Right lobe of liver (tissue), 6 donors: ENCODE results near the gene GRIA3. TPM values are rescaled to one million over a fixed set of nuclear protein-coding genes. Genes with fewer than 3 reads are reported as not detected.
A peak's percentile ranks its signal among the peaks of the same experiment; 100 is the strongest.

Experiments
- ATAC-seq, 4 donors: fragments of 200-7000 bp; cut with Tn5 transposase; one replicate each; pipeline ENCODE4 v1.9.1; 2020; ENCODE audit warnings: mild to moderate bottlenecking in 4 of 4, moderate library complexity in 4 of 4
- DNase-seq, 3 donors: peaks; one replicate each; pipeline ENCODE4 v3.0.0-alpha.2; 2020
- H3K27ac ChIP-seq, 3 donors: fragments of 200-600 bp; one replicate each; pipeline ENCODE4 v1.8.0; 2022
- H3K27me3 ChIP-seq, 2 donors: fragments of 200-600 bp; one replicate each; pipeline ENCODE4 v1.8.0; 2022
- H3K36me3 ChIP-seq, 4 donors: fragments of 200-600 bp; sonication (generic) in 1 of 4; one replicate each; pipeline versions ENCODE4 v1.5.1 to v1.8.0; 2017 to 2022; ENCODE audit warnings: control low read depth in 1 of 4
- H3K4me1 ChIP-seq, 4 donors: fragments of 200-600 bp; sonication (generic) in 1 of 4; one replicate each; pipeline versions ENCODE4 v1.5.1 to v1.8.0; 2017 to 2022; ENCODE audit warnings: control low read depth in 1 of 4
- H3K4me3 ChIP-seq, 3 donors: fragments of 200-600 bp; one replicate each; pipeline ENCODE4 v1.8.0; 2022
- H3K9me3 ChIP-seq, 4 donors: fragments of 200-600 bp; sonication (generic) in 1 of 4; one replicate each; pipeline versions ENCODE4 v1.5.1 to v1.8.0; 2017 to 2022; ENCODE audit warnings: control low read depth in 1 of 4
- POLR2A ChIP-seq: fragments of 450-650 bp; IDR thresholded peaks from one replicate; pipeline ENCODE4 v1.6.1; 2017; ENCODE audit warnings: antibody characterized with exemption, mild to moderate bottlenecking
- WGBS: methylation state at CpG from one replicate; pipeline ENCODE4 v1.1.6; 2018; ENCODE audit warnings: low coverage, low lambda C conversion rate; ENCODE audit not compliant: insufficient coverage; ENCODE audit errors: missing lambda C conversion rate; 5-methylcytosine and 5-hydroxymethylcytosine counted together
- intact Hi-C, 2 donors: fragments of 100-400 bp; cut with DNase I; formaldehyde crosslinking; loops; one replicate each; pipeline versions ENCODE4 v1.11.2 to v1.14.1; 2022
- total RNA-seq, 6 experiments: library from RNA; depleted of rRNA in 2 of 6; stranded (reverse); fragments of >200 nt in 2 of 6; fragmentation: NEBNext Ultra II Directional in 3 of 6; extraction: Animal tissue kit (Norgen Biotek cat#: 25700) in 3 of 6; gene quantifications; one replicate each; pipeline versions ENCODE4 v1.1.0 to v1.2.4, GENCODE V29; 2016 to 2023
- TF ChIP-seq, protein P1 (sequence below), 4 donors: fragments of 200-600 bp in 3 of 4; fragments of 450-650 bp in 1 of 4; IDR thresholded peaks; one replicate each; pipeline versions ENCODE4 v1.5.1 to v1.8.0; 2016 to 2022; ENCODE audit warnings: antibody characterized with exemption in 4 of 4, mild to moderate bottlenecking in 2 of 4
- donor health status: DM: no; HTN: yes; CAD: no.
- donor health status: DM: no; HTN: no; CAD: no.
- donor health status: DM: no; HTN: no; CAD: no.
- donor health status: DM: no; HTN: yes; CAD: no.
- donor health status: DM: no; HTN: yes; CAD: no.

GRIA3 gene
- total RNA-seq, 6 experiments from 2014 or later = 0.93 to 6.4 (median 4.1) TPM

DNA sequence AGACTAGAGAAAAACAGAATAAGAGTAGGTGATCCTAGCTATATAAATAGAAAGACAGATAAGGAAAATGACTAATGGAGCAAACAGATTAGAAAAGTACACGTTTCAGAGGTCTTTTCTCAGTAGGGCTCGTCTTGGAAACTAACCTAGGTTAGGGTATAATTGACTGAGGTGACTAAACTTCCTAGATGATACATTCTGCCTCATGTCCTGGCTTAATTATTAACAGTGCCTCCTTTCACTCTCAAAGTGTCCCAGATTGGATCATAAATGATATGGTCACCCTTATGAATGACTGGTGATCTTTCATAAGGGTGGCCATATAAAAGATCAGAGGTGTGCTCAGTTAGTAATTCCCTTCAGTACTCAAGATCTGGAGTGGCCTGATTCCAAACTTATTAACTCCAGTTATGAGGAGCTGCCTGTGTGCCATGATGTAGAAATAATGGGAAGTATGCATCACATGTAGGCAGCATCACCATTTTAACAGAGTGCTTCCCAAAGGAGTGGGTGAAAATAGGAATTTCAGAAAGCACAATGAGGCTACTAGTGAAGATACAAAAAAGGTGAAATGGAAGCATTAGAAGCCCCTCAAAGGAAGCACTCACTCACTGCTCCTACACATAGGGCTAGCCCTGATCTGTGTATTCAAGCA lies 14.7 kb upstream of the GRIA3 start:
- Histone ChIP-seq H3K27me3 (no peaks in the 10 kb centered on the region), H3K27ac (peak overlapping the region in 1 of 3 donors; percentile 29), H3K4me3 (no peak overlapping the region), H3K36me3 (no peaks in the 10 kb centered on the region), H3K9me3 (no peaks in the 10 kb centered on the region), H3K4me1 (no peaks in the 10 kb centered on the region)
- intact Hi-C loops = no loop called here
- DNase-seq (no peak), ATAC-seq (peak in 3 of 4 donors; percentile 28 to 93 (median 71))
- 29% methylated on average over 2 of the region's 2 CpGs for WGBS
- TF ChIP-seq POLR2A = no peak
- TF ChIP-seq, protein P1, sequence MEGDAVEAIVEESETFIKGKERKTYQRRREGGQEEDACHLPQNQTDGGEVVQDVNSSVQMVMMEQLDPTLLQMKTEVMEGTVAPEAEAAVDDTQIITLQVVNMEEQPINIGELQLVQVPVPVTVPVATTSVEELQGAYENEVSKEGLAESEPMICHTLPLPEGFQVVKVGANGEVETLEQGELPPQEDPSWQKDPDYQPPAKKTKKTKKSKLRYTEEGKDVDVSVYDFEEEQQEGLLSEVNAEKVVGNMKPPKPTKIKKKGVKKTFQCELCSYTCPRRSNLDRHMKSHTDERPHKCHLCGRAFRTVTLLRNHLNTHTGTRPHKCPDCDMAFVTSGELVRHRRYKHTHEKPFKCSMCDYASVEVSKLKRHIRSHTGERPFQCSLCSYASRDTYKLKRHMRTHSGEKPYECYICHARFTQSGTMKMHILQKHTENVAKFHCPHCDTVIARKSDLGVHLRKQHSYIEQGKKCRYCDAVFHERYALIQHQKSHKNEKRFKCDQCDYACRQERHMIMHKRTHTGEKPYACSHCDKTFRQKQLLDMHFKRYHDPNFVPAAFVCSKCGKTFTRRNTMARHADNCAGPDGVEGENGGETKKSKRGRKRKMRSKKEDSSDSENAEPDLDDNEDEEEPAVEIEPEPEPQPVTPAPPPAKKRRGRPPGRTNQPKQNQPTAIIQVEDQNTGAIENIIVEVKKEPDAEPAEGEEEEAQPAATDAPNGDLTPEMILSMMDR (IDR thresholded peaks at IDR 0.05) = no peak

DNA sequence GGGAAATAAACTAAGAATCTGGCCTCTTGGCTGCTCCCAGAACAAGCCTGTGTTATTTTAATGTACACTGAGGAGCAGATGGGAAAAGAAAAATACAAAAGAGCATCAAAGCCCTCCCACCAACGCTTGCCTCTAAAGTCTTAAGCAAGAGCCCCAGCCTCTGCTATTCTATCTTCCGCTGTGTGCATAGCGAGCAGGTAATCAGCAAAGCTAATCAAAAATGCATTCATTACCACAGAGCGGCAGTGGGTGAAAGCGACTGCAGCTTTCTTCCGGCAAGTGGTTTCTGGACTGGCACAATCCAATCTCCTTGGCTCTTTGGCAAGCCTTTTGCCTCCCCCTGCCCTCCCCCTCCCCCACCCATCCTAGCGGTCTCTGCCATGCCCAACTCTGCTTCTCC lies 13.5 kb upstream of the GRIA3 start:
- H3K27me3 ChIP-seq = no peaks in the 10 kb centered on the region
- no peaks in the 10 kb centered on the region for H3K9me3 ChIP-seq
- no peaks in the 10 kb centered on the region for H3K36me3 ChIP-seq
- no peaks in the 10 kb centered on the region for H3K4me1 ChIP-seq
- TF ChIP-seq, protein P1 (IDR thresholded peaks at IDR 0.05) = no peak
- no peak for TF ChIP-seq POLR2A
- 70% methylated on average over 7 of the region's 7 CpGs for WGBS
- H3K27ac ChIP-seq = no peak overlapping the region
- no peak for ATAC-seq
- no peak overlapping the region for H3K4me3 ChIP-seq
- no peak for DNase-seq
- intact Hi-C loops = no loop called here

DNA sequence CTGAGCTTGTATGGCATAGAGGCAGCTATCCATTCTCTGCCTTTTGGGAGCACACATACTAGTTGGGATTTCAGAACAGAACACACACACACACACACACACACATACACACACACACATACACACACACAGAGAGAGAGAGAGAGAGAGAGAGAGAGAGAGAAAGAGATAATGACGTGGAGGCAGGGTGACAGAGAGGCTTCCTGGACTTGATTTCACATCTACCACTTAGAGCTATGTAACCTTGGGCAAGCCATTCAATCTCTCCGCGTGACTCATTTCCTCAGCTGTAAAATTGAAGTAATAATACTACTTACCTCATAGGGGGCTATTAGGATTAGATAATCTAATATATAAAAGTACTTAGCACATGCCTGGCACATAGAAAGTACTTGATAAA lies 12.3 kb upstream of the GRIA3 start:
- no peaks in the 10 kb centered on the region for H3K27me3 ChIP-seq
- no peak for DNase-seq
- H3K4me3 ChIP-seq = no peak overlapping the region
- no peaks in the 10 kb centered on the region for H3K36me3 ChIP-seq
- H3K27ac ChIP-seq = no peak overlapping the region
- TF ChIP-seq, protein P1 (IDR thresholded peaks at IDR 0.05) = no peak
- TF ChIP-seq POLR2A = no peak
- H3K9me3 ChIP-seq = no peaks in the 10 kb centered on the region
- intact Hi-C loops = no loop called here
- H3K4me1 ChIP-seq = no peaks in the 10 kb centered on the region
- WGBS = 67% methylated on average over 3 of the region's 3 CpGs
- ATAC-seq = no peak

DNA sequence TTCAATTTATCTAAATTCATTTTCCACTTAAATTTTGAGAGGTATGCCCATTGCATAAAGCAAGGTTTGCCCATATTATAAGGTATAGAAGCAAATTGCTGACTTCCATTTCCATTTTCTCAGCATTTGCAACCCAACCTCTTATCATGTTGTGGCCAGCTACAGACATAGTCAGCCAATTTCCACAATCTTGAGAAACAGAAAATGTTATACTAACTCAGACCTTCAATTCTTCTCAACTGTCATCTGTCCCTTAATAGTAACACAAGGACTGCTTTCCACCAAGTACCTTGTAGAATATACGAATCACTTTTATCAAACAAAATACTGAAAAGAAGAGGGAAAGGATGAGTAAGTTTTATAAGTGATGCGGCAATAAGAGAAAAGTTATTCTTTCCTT lies 11.2 kb upstream of the GRIA3 start:
- H3K4me3 ChIP-seq = no peak overlapping the region
- no peaks in the 10 kb centered on the region for H3K4me1 ChIP-seq
- H3K9me3 ChIP-seq = no peaks in the 10 kb centered on the region
- no peaks in the 10 kb centered on the region for H3K36me3 ChIP-seq
- H3K27me3 ChIP-seq = no peaks in the 10 kb centered on the region
- no peak for ATAC-seq
- WGBS = 69% methylated on average over 2 of the region's 2 CpGs
- DNase-seq = no peak
- no peak for TF ChIP-seq POLR2A
- TF ChIP-seq, protein P1 (IDR thresholded peaks at IDR 0.05) = no peak
- no peak overlapping the region for H3K27ac ChIP-seq
- intact Hi-C loops = no loop called here
